Neutrophil (primary cell): Measurements from ENCODE around the gene ZNF133.

Experiments used
- H3K27ac ChIP-seq: fragments of 200-600 bp; sonication (generic); 2 replicates; pipeline ENCODE4 v1.5.1; 2016; ENCODE audit warnings: mild to moderate bottlenecking, moderate library complexity
- H3K27me3 ChIP-seq: fragments of 200-600 bp; sonication (generic); 2 replicates; pipeline ENCODE4 v1.6.0; 2016; ENCODE audit warnings: mild to moderate bottlenecking
- H3K36me3 ChIP-seq: fragments of 200-600 bp; sonication (generic); 2 replicates; pipeline ENCODE4 v1.5.1; 2017
- H3K4me1 ChIP-seq, 2 experiments: fragments of 200-600 bp in 1 of 2; sonication (generic) in 1 of 2; 1 replicate in 1 of 2; 2 replicates in 1 of 2; pipeline versions ENCODE4 v1.5.1 to v1.6.1; 2013 to 2016; ENCODE audit warnings: low read depth in 1 of 2, low read length in 1 of 2, mild to moderate bottlenecking in 1 of 2, moderate library complexity in 1 of 2; ENCODE audit not compliant: control insufficient read depth in 1 of 2, insufficient read depth in 1 of 2
- H3K4me3 ChIP-seq, 2 experiments: fragments of 200-600 bp in 1 of 2; sonication (generic) in 1 of 2; 1 replicate in 1 of 2; 2 replicates in 1 of 2; pipeline ENCODE4 v1.5.1; 2013 to 2016; ENCODE audit warnings: low read depth in 1 of 2, low read length in 1 of 2, mild to moderate bottlenecking in 1 of 2, moderate library complexity in 1 of 2
- H3K9me3 ChIP-seq: fragments of 200-600 bp; sonication (generic); 2 replicates; pipeline ENCODE4 v1.5.1; 2016
- CTCF ChIP-seq: fragments of 200-600 bp; sonication (generic); IDR thresholded peaks from 2 replicates; pipeline ENCODE4 v1.5.1; 2016; ENCODE audit warnings: antibody characterized with exemption

Gene ZNF133

GRCh38 chr20:18316166-18316565, 27.8 kb downstream of the ZNF133 start:
- Histone ChIP-seq H3K9me3 (no peaks in the 10 kb centered on the region), H3K4me3 (no peak overlapping the region), H3K4me1 (peaks cover 6 to 8% of the 10 kb centered on the region in 2 experiments), H3K36me3 (peaks cover 22% of the 10 kb centered on the region), H3K27ac (no peak overlapping the region), H3K27me3 (no peaks in the 10 kb centered on the region)
- TF ChIP-seq CTCF = no peak

- H3K4me1 ChIP-seq = peaks cover 6 to 8% of the 10 kb centered on the region in 2 experiments
- no peak for TF ChIP-seq CTCF
- peaks cover 5% of the 10 kb centered on the region for H3K36me3 ChIP-seq
- H3K4me3 ChIP-seq = no peak overlapping the region
- no peak overlapping the region for H3K27ac ChIP-seq
- no peaks in the 10 kb centered on the region for H3K27me3 ChIP-seq
- H3K9me3 ChIP-seq = no peaks in the 10 kb centered on the region
Observed at GRCh38 chr20:18321316-18321715, 33.0 kb downstream of the ZNF133 start.

- no peak overlapping the region for H3K27ac ChIP-seq
- H3K9me3 ChIP-seq = no peaks in the 10 kb centered on the region
- no peaks in the 10 kb centered on the region for H3K27me3 ChIP-seq
- H3K4me1 ChIP-seq = peaks cover 6 to 8% of the 10 kb centered on the region in 2 experiments
- H3K4me3 ChIP-seq = no peak overlapping the region
- H3K36me3 ChIP-seq = no peaks in the 10 kb centered on the region
- TF ChIP-seq CTCF = no peak
Observed at GRCh38 chr20:18321976-18322950, 33.9 kb downstream of the ZNF133 start.

- no peak overlapping the region for H3K27ac ChIP-seq
- no peaks in the 10 kb centered on the region for H3K36me3 ChIP-seq
- H3K4me3 ChIP-seq = no peak overlapping the region
- H3K9me3 ChIP-seq = no peaks in the 10 kb centered on the region
- no peaks in the 10 kb centered on the region for H3K4me1 ChIP-seq
- no peak for TF ChIP-seq CTCF
- H3K27me3 ChIP-seq = no peaks in the 10 kb centered on the region
Observed at GRCh38 chr20:18323705-18324104, 35.4 kb downstream of the ZNF133 start.

- TF ChIP-seq CTCF = no peak
- Histone ChIP-seq H3K27me3 (no peaks in the 10 kb centered on the region), H3K36me3 (no peaks in the 10 kb centered on the region), H3K4me1 (no peaks in the 10 kb centered on the region), H3K4me3 (no peak overlapping the region), H3K27ac (no peak overlapping the region), H3K9me3 (no peaks in the 10 kb centered on the region)
Observed at GRCh38 chr20:18324596-18325089, 36.3 kb downstream of the ZNF133 start.
